SK-N-SH treated with all-trans-retinoic acid at 6 μM for 48 hours (cell line): Measurements from ENCODE around the gene OR13J1.

Experiments used
- ARNTL ChIP-seq: fragments of 450-650 bp; formaldehyde crosslinking; IDR thresholded peaks from 2 replicates; pipeline ENCODE4 v1.5.0; 2020; ENCODE audit warnings: low read depth, mild to moderate bottlenecking, moderate library complexity, borderline replicate concordance
- CREB5 ChIP-seq: fragments of 250-450 bp; sonication (Bioruptor Pico); IDR thresholded peaks from 2 replicates; pipeline ENCODE4 v1.5.1; 2020; ENCODE audit warnings: low read depth, mild to moderate bottlenecking, moderate library complexity
- CSRNP3 ChIP-seq: fragments of 250-450 bp; sonication (Bioruptor Pico); IDR thresholded peaks from 2 replicates; pipeline ENCODE4 v1.5.1; 2021; ENCODE audit warnings: mild to moderate bottlenecking, moderate library complexity
- ESRRG ChIP-seq: fragments of 250-450 bp; sonication (Bioruptor Pico); IDR thresholded peaks from 2 replicates; pipeline ENCODE4 v1.6.1; 2021; ENCODE audit warnings: mild to moderate bottlenecking
- ISL1 ChIP-seq: fragments of 250-450 bp; sonication (Bioruptor Pico); IDR thresholded peaks from 2 replicates; pipeline ENCODE4 v2.1.2; 2022; ENCODE audit warnings: mild to moderate bottlenecking, moderate library complexity
- PATZ1 ChIP-seq: fragments of 250-450 bp; sonication (Bioruptor Pico); IDR thresholded peaks from 2 replicates; pipeline ENCODE4 v1.8.0; 2020; ENCODE audit warnings: mild to moderate bottlenecking, moderate library complexity, borderline replicate concordance
- PPARA ChIP-seq: fragments of 250-450 bp; sonication (Bioruptor Pico); IDR thresholded peaks from 2 replicates; pipeline ENCODE4 v1.5.0; 2020; ENCODE audit warnings: mild to moderate bottlenecking, borderline replicate concordance
- RARB ChIP-seq: fragments of 250-450 bp; sonication (Bioruptor Pico); IDR thresholded peaks from 2 replicates; pipeline ENCODE4 v1.8.0; 2021; ENCODE audit warnings: mild to moderate bottlenecking, moderate library complexity
- TOX ChIP-seq: fragments of 250-450 bp; sonication (Bioruptor Pico); IDR thresholded peaks from 2 replicates; pipeline ENCODE4 v1.8.0; 2021; ENCODE audit warnings: mild to moderate bottlenecking, moderate library complexity, borderline replicate concordance
- ZFP3 ChIP-seq: fragments of 250-450 bp; sonication (Bioruptor Pico); IDR thresholded peaks from 2 replicates; pipeline ENCODE4 v1.5.0; 2020; ENCODE audit warnings: mild to moderate bottlenecking, moderate library complexity
- ZNF565 ChIP-seq: fragments of 450-650 bp; formaldehyde crosslinking; conservative IDR thresholded peaks from 2 replicates; pipeline ENCODE4 v1.5.0; 2020; ENCODE audit warnings: low read depth, mild to moderate bottlenecking, moderate library complexity
- ZNF70 ChIP-seq: fragments of 450-650 bp; formaldehyde crosslinking; IDR thresholded peaks from 2 replicates; pipeline ENCODE4 v1.5.0; 2020; ENCODE audit warnings: mild to moderate bottlenecking, moderate library complexity

GRCh38 chr9:35909687-35910612, 39.7 kb upstream of the OR13J1 start:
- TF ChIP-seq TOX (CRISPR knock-in tag) (no peak), ESRRG (CRISPR knock-in tag) (no peak), CSRNP3 (CRISPR knock-in tag) (no peak), CREB5 (CRISPR knock-in tag) (no peak), ZNF565 (CRISPR knock-in tag) (no peak), ISL1 (CRISPR knock-in tag) (no peak), RARB (CRISPR knock-in tag) (no peak), PATZ1 (CRISPR knock-in tag) (no peak), ZNF70 (no peak), PPARA (CRISPR knock-in tag) (no peak), ZFP3 (CRISPR knock-in tag) (no peak), ARNTL (CRISPR knock-in tag) (no peak)
